NCI-H146 treated with DMSO at 0.1 percent for 48 hours (cell line): Measurements from ENCODE around the gene UBXN6.
A peak's percentile ranks its signal among the peaks of the same experiment; 100 is the strongest.

ENCODE experiments used
- DNase-seq: peaks from one replicate; lab custom pipeline; 2025; ENCODE audit not compliant: unreplicated experiment; lab: John Stamatoyannopoulos, UW

The UBXN6 gene

GRCh38 chr19:4413588-4413987, 44.0 kb downstream of the UBXN6 start:
- DNase-seq: no peak

- DNase-seq: no peak
These were observed 48.3 kb downstream of the UBXN6 start for GRCh38 chr19:4409123-4409933.

DNA sequence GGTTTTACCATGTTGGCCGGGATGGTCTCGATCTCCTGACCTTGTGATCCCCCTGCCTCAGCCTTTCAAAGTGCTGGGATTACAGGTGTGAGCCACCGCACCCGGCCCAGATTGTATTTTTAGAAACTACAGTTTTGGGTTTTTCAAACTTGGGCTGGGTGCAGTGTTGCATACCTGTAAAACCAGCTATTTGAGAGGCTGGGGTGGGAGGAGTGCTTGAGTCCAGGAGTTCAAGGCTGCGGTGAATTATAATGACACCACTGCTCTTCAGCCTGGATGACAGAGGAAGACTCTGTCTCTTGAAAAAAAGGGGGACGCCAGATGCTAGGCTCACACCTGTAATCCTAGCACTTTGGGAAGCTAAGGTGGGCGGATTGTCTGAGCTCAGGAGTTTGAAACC, 51.0 kb downstream of the UBXN6 start:
- DNase-seq: no peak

DNA sequence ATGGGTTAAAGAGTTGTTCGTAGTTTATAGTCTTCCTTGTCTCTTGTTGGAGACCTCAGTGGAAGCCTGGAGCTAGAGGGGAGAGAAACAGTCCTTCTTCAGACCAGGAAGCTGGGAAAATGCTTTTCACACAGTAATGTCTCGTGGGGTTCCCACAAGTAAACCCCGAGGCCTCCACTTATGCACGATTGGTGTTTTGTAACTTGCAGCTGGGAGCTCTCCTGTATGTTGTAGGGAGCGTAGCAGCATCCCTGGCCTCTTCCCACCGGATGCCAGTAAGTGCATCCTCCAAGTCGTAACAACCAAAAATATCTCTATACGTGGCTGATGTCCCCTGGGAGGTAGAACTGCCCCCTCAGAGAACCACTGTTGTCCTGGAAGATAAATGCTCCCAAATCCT, 51.6 kb downstream of the UBXN6 start:
- no peak for DNase-seq

- no peak for DNase-seq
These were observed 54.4 kb downstream of the UBXN6 start for GRCh38 chr19:4403005-4403761.

DNA sequence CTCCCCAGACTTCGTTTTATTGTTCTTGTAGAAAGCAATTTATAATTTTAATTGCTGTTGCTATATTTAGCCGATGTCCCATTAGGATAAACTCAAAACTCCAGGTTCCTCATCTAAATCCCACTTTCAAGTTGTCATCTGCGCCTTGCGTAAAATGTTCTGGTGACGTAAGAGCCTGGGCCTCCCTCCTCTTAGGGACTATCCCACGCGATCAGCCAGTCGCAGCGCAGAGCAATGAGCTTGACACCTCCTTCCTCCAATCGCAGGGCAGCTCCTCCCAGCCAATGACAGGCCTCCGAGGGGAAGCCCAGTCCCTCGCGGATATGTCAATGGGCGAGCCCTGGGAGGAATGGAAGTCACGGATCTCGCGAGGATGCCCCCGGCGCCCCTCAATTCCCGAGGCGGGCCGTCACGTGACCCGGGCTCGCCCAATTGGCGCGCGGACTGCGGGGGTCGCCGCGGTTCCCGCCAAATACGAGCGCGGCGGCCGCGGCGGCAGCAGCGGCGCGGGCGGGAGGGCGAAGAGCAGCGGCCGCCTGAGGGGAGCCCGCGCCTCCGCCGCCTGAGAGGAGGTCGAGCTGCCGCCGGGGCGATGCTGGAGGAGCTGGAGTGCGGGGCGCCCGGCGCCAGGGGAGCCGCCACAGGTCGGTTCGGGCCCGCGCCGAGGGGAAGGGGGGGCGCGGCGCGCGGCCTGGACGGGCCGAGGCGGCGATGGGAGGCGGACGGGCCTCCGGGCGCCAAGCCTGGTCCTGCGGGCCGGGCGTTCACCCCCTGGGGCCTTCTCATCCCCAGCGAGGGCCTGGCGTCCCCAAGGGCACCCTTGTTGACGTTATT, 55.2 kb downstream of the UBXN6 start, which contains the start of gene CHAF1A:
Gene CHAF1A, plus strand, starts transcription at position 470 of the 834 bp plus-strand sequence. Its CDS starts 123 bp downstream, at position 593.
- DNase-seq: peak; percentile 92

GRCh38 chr19:4401769-4402170, 55.8 kb downstream of the UBXN6 start:
- DNase-seq: peak; percentile 1

- DNase-seq: peak; percentile 62
These were observed 57.3 kb downstream of the UBXN6 start, which contains the start of gene SH3GL1 for GRCh38 chr19:4400135-4400936. Gene SH3GL1 (minus strand): TSS chr19:4400547. CDS start chr19:4400368, 179 bp downstream.

DNA sequence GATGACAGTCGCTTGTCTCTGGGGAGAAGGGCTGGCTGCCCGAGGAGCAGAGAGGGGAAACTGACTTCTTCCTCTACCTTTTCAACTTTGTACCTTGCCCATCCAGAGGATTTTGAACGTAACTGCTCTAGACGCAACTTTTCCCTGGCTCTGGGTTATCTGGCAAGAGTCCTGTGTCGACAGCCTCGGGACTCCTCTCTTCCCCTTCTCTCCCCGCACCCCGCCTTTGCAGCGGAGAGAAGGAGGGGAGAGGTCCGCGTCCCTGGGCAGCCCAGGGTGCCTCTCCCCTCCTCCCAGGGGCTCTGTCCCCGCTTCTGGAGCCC, 57.8 kb downstream of the UBXN6 start:
- DNase-seq: no peak

DNA sequence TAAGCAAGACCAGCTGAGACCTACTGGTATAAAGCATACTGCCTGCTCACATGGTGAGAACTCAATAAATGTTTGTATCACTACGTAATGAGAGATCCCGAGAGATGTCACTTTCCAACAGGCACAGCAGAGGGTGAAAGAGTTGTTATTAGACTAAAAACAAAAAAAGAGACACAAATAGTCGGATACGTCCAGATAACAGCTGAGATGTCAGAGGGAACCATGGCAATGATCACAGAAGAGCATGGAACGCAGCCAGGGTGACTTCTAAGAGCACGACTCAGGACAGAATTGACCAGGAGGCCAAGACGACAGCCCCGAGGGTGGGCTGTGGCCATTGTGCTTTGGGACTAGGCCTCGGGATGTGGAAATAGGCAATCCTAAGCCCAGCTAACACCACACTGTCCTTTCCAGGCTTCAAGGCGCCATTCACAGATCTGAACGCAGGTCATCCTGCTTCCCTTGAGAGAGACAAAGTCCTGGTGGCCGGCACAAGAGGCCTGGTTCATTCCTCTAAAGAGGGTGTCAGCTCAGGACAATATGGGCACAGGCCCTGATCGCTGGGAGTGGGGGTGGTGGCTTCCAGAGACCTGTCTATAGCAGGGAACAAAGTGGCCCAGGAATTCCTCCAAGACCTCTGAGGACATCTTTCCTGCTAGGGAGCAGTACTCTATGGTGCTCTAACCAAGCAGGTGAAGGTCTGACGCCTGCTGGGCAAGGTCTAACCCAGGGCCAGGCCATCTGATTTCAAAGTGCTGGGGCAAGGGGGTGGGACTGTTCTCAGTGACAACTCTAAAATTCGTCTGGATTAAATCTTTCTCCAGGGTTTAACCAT, 60.4 kb downstream of the UBXN6 start:
- no peak for DNase-seq
